Peyer's patch (tissue), 4 donors: ENCODE measurements around the gene HHIPL1.

Experiments used
- CTCF ChIP-seq, 6 experiments: fragments of 450-650 bp in 4 of 6; fragments of 200-600 bp in 2 of 6; sonication (generic) in 1 of 6; IDR thresholded peaks; one replicate each; pipeline ENCODE4 v1.5.1; 2017 to 2019; ENCODE audit warnings: antibody characterized with exemption in 6 of 6, mild to moderate bottlenecking in 3 of 6, moderate library complexity in 1 of 6
- POLR2A ChIP-seq, 2 donors: fragments of 450-650 bp; IDR thresholded peaks; one replicate each; pipeline ENCODE4 v1.5.1; 2017; ENCODE audit warnings: antibody characterized with exemption in 2 of 2, mild to moderate bottlenecking in 2 of 2, moderate library complexity in 2 of 2

- TF ChIP-seq CTCF (IDR thresholded peaks at IDR 0.05) (no peak), POLR2A (IDR thresholded peaks at IDR 0.05) (no peak)
These were observed 34.6 kb downstream of the HHIPL1 start for GRCh38 chr14:99679543-99679942.
